Measurements from ENCODE around the gene EXD1. TPM values are rescaled to one million over a fixed set of nuclear protein-coding genes. Genes with fewer than 3 reads are reported as not detected.
"Not testable (repeated sequence)": the region's sequence is repeated elsewhere in the genome, so short reads cannot be mapped to it uniquely, and the experiment has no call there.

The EXD1 gene, protein sequence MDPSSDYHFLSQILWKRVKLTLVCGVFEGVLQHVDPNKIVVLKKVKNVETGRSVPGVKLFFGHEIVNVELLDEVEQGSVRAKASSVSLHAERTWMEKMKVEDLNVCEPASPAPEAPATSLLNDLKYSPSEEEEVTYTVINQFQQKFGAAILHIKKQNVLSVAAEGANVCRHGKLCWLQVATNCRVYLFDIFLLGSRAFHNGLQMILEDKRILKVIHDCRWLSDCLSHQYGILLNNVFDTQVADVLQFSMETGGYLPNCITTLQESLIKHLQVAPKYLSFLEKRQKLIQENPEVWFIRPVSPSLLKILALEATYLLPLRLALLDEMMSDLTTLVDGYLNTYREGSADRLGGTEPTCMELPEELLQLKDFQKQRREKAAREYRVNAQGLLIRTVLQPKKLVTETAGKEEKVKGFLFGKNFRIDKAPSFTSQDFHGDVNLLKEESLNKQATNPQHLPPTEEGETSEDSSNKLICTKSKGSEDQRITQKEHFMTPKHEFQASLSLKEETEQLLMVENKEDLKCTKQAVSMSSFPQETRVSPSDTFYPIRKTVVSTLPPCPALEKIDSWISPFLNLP
- total RNA-seq = not detected in 2 replicates

DNA sequence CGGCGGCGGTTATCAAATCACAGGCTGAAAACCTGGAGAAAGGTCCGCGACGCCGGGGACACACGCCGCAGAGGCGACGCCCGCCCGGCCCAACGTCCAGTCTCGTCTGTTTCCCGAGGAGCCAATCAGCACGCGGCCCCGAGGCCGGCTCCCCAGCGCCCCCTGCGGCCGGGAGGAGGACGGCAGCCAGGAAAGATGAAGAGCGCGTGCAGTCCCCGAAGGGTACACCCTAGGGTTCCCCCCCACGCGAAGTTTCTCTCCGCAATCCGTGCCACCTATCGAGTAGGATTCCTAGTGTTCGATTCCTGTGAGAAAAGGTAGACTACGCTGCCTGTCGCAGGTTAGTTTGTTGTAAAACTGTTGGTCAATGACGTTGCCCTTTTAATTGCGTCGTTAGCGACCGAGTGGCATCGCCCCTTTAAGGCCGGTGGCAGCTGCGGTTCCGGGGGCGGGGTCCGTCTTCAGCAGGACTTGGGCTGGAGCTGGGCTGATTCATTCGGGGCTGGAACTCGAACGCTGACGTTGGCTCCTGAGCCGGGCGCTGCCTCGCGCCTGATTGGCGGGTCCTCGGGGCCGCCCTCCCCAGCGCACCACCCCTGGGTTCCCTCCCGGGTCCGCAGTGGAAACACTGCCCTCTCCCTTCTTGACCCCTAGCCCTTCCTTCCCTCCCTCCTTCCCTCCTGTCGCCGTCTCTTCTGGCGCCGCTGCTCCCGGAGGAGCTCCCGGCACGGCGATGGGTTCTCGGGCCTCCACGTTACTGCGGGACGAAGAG is at the start of gene EXD1, which contains the start of gene CHP1:
EXD1 (minus strand) TSS at position 108 of the 772 bp plus-strand sequence. CDS start 4,182 bp downstream, outside the sequence.
CHP1 (plus strand) TSS at position 619 of the 772 bp plus-strand sequence; CDS start at position 734, 115 bp downstream.
- DNase-seq = peak; percentile 99

GRCh38 chr15:41279535-41280283 is 49.2 kb upstream of the EXD1 start:
- no peak for DNase-seq

- no peak for DNase-seq
Measured at GRCh38 chr15:41278319-41278718, 47.8 kb upstream of the EXD1 start.

DNA sequence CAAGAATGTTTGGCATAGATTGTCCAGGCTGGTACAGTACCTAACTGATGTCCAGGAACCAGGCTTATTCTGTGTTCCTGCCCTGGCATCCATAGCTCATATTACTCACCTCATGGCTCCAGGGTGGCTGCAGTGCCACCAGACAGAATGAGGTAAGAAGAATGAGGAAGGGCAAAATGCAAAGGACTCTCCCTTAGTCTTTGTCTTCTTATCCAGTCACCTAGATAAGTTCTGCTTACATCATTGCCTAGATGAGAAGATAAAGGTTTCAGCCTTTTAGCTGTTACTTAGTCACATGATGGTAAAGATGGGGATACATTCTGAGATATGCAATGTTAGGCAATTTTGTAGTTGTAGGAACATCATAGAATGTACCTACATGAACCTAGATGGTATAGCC is 46.3 kb upstream of the EXD1 start:
- DNase-seq = no peak

GRCh38 chr15:41269887-41270286 is 39.3 kb upstream of the EXD1 start:
- DNase-seq = no peak

GRCh38 chr15:41263891-41264351 is 33.4 kb upstream of the EXD1 start:
- DNase-seq = no peak

GRCh38 chr15:41262571-41262970 is 32.0 kb upstream of the EXD1 start:
- DNase-seq = no peak

DNA sequence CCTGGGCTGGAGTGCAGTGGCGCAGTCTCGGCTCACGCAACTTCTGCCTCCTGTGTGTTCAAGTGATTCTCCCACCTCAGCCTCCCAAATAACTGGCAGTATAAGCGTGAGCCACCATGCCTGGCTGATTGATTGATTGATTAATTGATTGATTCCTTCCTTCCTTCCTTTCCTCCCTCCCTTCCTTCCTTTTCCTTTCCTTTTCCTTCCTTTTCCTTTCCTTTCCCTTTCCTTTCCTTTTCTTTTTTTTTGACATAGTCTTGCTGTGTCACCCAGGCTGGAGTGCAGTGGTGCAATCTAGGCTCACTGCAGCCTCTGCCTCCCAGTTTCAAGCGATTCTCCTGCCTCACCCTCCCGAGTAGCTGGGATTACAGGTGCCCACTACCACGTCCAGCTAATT is 30.4 kb upstream of the EXD1 start:
- not testable (repeated sequence) for DNase-seq

DNA sequence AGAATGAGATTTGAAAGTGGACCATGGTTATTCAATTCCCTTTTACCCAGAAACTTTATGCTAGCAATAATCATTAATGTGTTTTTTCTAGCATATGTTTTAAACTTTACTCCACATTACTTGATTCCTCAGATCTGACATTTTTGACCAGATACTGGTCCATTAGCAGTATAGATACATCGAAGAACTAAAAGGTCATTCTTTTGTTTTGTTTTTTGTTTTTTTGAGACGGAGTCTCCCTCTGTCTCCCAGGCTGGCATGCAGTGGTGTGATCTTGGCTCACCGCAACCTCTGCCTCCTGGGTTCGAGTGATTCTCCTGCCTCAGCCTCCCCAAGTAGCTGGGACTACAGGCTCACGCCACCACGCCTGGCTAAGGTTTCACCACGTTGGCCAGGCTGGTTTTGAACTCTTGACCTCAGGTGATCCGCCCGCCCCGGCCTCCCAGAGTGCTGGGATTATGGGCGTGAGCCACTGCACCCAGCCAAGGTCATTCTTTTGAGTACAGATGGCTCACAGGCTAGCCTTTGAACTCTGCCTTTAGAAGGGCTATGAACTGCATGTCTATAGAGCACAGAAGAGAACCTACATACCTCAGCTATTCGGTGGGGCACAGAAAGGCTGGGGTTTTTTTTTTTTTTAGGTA is 29.1 kb upstream of the EXD1 start:
- DNase-seq = no peak

- no peak for DNase-seq
Measured at GRCh38 chr15:41258750-41259471, 28.4 kb upstream of the EXD1 start.

DNA sequence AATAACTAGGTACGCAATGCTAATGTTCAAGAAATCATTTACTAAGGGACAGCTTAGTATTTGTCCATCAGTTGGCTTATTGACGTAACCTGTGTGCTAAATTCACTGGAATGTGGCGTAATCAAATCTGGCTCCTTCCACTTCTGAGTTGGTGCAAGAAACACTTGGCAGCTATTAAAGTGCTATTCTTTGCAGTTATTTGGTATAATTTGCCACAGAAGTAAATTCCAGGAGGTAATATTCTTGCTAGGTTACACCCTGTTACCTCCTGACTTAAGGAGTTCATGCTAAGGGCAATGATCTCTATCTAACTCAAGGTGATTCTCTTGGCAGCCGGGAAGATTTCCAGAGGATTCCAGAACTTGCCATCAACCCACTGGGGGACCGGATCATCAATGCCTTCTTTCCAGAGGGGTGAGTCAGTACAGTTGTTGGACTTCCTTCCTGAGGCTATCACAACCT is 26.1 kb upstream of the EXD1 start:
- DNase-seq = peak; percentile 30

DNA sequence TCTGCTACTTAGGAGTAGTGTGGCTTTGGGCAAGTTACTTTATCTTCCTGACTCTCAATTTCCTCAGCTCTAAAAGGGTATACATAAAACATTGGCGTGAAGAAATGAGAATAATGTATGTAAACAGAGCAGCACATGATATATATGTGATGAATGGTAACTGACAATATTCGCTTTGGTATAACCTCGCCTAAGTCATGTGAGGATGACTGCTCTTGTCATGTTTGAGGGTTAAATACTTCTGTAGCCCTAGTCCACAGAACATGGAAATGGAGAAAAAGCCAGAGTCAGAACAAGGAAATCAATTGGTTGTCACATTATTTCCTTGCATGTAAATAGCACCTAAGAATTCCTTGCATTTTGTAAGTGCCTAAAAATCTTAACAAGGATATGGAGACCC is 25.5 kb upstream of the EXD1 start:
- no peak for DNase-seq

- no peak for DNase-seq
Measured at GRCh38 chr15:41254560-41254959, 24.0 kb upstream of the EXD1 start.

DNA sequence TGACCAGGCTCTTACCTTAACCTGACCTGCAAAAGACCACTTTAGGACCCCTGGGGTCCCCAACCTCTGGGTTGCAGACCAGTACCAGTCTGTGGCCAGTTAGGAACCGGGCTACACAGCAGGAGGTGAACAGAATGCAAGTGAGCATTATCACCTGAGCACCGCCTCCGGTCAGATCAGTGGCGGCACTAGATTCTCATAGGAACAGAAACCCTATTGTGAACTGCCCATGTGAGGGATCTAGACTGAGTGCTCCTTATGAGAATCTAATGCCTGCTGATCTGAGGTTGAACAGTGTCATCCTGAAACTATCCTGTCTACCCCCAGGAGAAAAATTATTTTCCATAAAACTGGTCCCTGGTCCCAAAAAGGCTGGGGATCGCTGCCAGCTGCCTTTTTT is 20.9 kb upstream of the EXD1 start:
- DNase-seq = no peak

GRCh38 chr15:41250745-41251144 is 20.2 kb upstream of the EXD1 start:
- DNase-seq = not testable (repeated sequence)

- DNase-seq = peak; percentile 97
Measured at GRCh38 chr15:41241221-41241964, 10.8 kb upstream of the EXD1 start.

- no peak for DNase-seq
Measured at GRCh38 chr15:41238100-41238499, 7.5 kb upstream of the EXD1 start.

GRCh38 chr15:41235929-41236328 is 5.4 kb upstream of the EXD1 start:
- no peak for DNase-seq

- DNase-seq = not testable (repeated sequence)
Measured at GRCh38 chr15:41235228-41235627, 4.7 kb upstream of the EXD1 start.

DNA sequence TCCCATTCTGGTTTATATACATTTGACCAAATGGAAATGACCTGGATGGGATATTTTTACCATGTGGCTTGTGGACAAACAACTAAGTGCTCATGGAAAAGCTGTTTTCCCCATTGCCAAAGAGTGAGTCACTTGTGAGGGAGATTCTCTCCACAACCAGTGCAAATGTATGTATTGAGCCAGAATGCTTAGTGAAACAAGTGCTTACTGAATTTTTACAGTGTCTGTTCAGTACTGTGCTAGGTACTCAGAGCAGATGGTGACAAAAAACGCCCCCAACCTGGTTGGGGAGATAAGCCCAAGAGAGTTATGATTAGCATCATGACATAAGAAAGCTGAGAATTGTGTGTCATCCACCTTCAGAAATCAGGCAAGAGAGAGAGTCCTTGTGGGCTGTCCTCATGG is 2.8 kb upstream of the EXD1 start:
- peak; percentile 54 for DNase-seq
